ENCODE measurements around the gene ALG2.

The ALG2 gene

DNA sequence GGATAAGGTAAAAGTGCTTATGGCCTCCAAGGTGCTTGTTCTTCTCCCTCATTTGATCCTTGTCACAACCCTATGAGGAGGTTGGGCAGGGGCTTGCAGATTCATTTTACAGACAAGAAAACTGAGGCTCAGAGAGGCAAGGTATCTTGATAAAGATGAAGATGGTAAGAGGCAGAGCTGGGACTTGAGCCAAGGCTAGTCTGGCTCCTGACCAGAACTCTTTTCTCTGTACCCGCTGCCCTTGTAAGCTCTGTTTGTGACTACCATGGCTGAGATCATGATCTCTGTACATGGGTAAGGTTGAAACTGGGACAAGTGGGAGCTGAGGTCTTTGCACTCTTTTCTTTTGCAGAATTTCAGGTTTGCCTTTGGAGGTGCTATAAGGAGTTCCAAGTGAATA lies 33.9 kb upstream of the ALG2 start:
- TF ChIP-seq, protein P1, sequence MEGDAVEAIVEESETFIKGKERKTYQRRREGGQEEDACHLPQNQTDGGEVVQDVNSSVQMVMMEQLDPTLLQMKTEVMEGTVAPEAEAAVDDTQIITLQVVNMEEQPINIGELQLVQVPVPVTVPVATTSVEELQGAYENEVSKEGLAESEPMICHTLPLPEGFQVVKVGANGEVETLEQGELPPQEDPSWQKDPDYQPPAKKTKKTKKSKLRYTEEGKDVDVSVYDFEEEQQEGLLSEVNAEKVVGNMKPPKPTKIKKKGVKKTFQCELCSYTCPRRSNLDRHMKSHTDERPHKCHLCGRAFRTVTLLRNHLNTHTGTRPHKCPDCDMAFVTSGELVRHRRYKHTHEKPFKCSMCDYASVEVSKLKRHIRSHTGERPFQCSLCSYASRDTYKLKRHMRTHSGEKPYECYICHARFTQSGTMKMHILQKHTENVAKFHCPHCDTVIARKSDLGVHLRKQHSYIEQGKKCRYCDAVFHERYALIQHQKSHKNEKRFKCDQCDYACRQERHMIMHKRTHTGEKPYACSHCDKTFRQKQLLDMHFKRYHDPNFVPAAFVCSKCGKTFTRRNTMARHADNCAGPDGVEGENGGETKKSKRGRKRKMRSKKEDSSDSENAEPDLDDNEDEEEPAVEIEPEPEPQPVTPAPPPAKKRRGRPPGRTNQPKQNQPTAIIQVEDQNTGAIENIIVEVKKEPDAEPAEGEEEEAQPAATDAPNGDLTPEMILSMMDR (IDR thresholded peaks at IDR 0.05; ENCODE audit: low read depth, low read length): no peak
- H3K36me3 ChIP-seq: no peaks in the 10 kb centered on the region
- no peak overlapping the region for H3K4me3 ChIP-seq (ENCODE audit: low read depth, low read length)
- H3K27me3 ChIP-seq: no peaks in the 10 kb centered on the region
- DNase-seq: no peak
- no peaks in the 10 kb centered on the region for H3K9me3 ChIP-seq
- peaks cover 9% of the 10 kb centered on the region for H3K4me1 ChIP-seq

DNA sequence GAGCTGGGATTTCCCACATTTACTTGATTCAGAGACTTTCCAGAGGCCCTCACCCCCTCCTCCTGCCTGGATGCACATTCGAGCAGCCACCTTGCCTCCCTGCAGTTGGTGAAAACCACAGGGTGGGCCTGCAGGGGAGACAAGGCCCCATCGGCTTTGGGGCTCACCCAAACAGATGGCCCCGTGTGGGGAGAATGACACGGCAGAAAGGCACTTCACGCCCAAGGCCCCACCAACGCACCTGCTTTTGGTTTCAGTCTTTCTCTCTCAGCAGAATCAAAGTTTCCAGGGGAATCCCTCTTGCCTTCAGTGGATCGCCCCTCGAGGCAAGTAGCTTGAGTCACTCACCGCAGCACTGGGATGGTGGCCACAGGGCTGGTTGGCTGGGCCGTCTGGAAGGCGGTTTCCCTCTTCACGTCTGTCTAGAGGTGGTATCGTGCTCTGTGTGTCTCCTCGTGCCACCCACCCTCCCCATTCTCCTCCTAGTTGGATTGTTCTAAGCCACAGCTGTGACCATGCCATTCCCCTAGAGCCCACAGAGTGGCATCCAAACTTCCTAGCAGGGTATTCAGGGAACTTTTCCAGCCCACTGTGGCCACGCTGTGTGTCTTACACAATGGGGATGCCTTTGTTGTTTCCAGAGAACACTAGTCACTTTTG lies 32.2 kb upstream of the ALG2 start:
- no peak for DNase-seq
- H3K4me3 ChIP-seq (ENCODE audit: low read depth, low read length): no peak overlapping the region
- TF ChIP-seq, protein P1 (IDR thresholded peaks at IDR 0.05; ENCODE audit: low read depth, low read length): no peak

DNA sequence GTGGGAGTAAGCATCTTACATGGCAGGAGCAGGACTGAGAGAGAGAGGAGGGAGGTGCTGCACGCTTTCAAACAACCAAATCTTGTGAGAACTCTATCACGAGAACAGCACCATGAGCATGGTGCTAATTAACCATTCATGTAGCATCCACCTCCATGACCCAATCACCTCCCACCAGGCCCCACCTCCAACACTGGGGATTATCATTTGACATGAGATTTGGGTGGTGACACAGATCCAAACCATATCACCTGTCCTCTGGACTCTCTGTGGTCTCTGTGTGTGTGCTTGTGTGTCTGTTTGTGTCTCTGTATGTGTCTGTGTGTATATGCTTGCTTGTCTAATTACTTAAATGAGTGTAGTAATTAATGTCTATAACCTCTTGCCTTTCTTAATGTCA lies 31.4 kb upstream of the ALG2 start:
- TF ChIP-seq, protein P1 (IDR thresholded peaks at IDR 0.05; ENCODE audit: low read depth, low read length): no peak
- H3K36me3 ChIP-seq: no peaks in the 10 kb centered on the region

More for the DNA sequence above, 32.2 kb upstream of the ALG2 start:
- no peaks in the 10 kb centered on the region for H3K4me1 ChIP-seq
- H3K9me3 ChIP-seq: no peaks in the 10 kb centered on the region
- H3K27me3 ChIP-seq: no peaks in the 10 kb centered on the region
- no peaks in the 10 kb centered on the region for H3K36me3 ChIP-seq

DNA sequence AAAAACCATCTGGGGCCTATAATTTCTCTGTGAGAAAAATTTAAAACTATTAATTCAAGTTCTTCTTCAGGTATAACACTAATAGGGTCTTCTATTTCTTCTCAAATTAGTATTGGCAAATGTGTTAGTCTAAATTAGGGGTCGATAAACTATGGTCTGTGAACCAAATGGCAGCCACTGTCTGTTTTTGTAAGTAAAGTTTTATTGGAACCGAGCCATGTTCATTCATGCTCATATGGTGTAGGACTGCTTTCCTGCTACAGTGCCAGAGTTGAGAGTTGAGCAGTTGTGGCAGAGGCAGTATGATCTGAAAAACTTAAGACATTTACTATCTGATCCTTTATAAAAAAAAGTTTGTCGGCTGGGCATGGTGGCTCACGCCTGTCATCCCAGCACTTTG lies 29.4 kb upstream of the ALG2 start:
- DNase-seq: no peak
- no peaks in the 10 kb centered on the region for H3K27me3 ChIP-seq
- TF ChIP-seq, protein P1 (IDR thresholded peaks at IDR 0.05; ENCODE audit: low read depth, low read length): no peak
- H3K4me1 ChIP-seq: no peaks in the 10 kb centered on the region
- H3K9me3 ChIP-seq: no peaks in the 10 kb centered on the region
- no peaks in the 10 kb centered on the region for H3K36me3 ChIP-seq
- no peak overlapping the region for H3K4me3 ChIP-seq (ENCODE audit: low read depth, low read length)

More for the DNA sequence above, 31.4 kb upstream of the ALG2 start:
- Histone ChIP-seq H3K4me1 (no peaks in the 10 kb centered on the region), H3K27me3 (no peaks in the 10 kb centered on the region), H3K9me3 (no peaks in the 10 kb centered on the region), H3K4me3 (ENCODE audit: low read depth, low read length) (no peak overlapping the region)
- no peak for DNase-seq

DNA sequence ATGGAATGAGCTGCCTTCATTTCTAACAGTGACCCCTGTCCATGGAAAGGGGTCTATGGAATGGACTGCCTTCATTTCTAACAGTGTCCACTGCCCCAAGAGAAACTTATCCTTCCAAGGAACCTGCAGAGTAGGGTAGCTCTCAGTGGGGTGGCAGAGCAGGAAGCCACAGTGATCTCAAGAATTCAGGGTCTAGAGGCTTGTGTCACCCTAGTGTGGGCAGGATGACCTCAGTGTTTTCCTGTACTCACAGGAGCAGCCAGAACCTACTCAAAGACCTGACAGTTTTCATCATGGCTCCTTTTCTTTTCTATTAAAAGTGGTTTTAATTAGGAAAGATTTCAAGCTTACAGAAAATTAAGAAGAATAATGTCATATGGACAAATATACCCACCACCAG lies 27.9 kb upstream of the ALG2 start:
- no peak for DNase-seq
- TF ChIP-seq, protein P1 (IDR thresholded peaks at IDR 0.05; ENCODE audit: low read depth, low read length): no peak
- Histone ChIP-seq H3K27me3 (no peaks in the 10 kb centered on the region), H3K36me3 (no peaks in the 10 kb centered on the region), H3K4me1 (no peaks in the 10 kb centered on the region), H3K4me3 (ENCODE audit: low read depth, low read length) (no peak overlapping the region), H3K9me3 (no peaks in the 10 kb centered on the region)

DNA sequence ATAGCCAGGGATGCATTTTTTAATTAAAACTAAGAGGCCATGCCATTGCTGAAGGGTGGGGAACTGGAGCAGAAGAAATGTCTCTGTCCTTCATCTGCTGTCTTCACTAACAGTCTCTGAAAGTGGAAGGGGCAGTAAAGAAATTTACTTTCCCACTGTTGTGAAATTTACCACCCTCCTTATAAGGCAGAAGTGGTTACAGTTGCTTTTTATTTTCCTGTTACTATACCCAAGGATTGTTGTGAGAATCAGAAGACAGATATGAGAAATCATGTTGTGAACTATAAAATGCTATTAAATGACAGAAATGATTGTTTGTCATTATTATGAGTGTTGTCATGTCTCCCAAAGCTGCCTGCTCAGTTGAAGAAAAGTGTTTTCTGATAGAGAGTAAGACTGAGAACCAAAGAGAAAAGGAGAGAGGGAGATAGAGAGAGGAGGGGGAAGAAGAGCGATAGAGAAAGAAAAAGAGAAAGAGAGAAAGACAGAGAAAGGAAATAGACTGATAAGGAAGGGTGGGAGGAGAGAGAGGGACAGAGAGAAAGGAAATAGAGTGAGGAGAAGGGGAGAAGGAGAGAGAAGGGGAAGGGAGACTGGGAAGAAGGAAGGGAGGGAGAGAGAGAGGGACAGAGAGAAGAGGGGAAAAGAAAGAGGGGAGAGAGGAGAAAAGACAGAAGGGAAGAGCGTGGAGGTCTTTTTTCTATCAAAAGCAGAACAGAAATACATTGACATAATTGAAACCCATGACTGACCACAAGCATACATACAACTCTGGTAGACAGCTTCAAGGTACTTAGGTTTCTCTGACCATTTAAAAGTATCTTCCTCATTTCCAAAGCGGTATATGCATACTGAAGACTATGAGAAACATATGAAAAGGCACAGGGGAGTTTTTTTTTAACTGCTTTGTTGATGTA lies 22.9 kb upstream of the ALG2 start:
- no peak overlapping the region for H3K4me3 ChIP-seq (ENCODE audit: low read depth, low read length)
- TF ChIP-seq, protein P1 (IDR thresholded peaks at IDR 0.05; ENCODE audit: low read depth, low read length): no peak
- no peaks in the 10 kb centered on the region; the same call in 1 of the 2 replicates for H3K36me3 ChIP-seq
- peaks cover 2% of the 10 kb centered on the region for H3K4me1 ChIP-seq
- H3K9me3 ChIP-seq: no peaks in the 10 kb centered on the region
- no peaks in the 10 kb centered on the region for H3K27me3 ChIP-seq
- no peak for DNase-seq

Data from BE2C (cell line).